Measurements from ENCODE around the gene KPTN. TPM values are rescaled to one million over a fixed set of nuclear protein-coding genes. Genes with fewer than 3 reads are reported as not detected.

The KPTN gene
- total RNA-seq (10 to 100 TPM in 1 of 4 donors, 1 to 10 TPM in 3; 4.4 to 10.0 (median 4.7) TPM), polyA plus RNA-seq (10 to 100 TPM in 1 of 3 donors, 1 to 10 TPM in 2; 4.8 to 12.2 (median 8.1) TPM)

GRCh38 chr19:47483800-47484690, at the start of gene KPTN:
Gene KPTN, minus strand, starts transcription at chr19:47484219. Its CDS starts 59 bp downstream, at chr19:47484160.
- intact Hi-C loops (cut with DNase I): loop anchor here (2.0 kb wide), 2 partner anchors 31 to 47 kb away; partner anchors contain the start of gene NAPA
- no peaks in the 10 kb centered on the region for H3K9me3 ChIP-seq
- DNase-seq: peak; percentile 95
- H3K4me3 ChIP-seq: peak within 1 kb of the TSS; percentile 60 to 75 (median 69)
- H3K27ac ChIP-seq: peak within 1 kb of the TSS; percentile 91 to 92 (median 92)
- TF ChIP-seq, protein P1, sequence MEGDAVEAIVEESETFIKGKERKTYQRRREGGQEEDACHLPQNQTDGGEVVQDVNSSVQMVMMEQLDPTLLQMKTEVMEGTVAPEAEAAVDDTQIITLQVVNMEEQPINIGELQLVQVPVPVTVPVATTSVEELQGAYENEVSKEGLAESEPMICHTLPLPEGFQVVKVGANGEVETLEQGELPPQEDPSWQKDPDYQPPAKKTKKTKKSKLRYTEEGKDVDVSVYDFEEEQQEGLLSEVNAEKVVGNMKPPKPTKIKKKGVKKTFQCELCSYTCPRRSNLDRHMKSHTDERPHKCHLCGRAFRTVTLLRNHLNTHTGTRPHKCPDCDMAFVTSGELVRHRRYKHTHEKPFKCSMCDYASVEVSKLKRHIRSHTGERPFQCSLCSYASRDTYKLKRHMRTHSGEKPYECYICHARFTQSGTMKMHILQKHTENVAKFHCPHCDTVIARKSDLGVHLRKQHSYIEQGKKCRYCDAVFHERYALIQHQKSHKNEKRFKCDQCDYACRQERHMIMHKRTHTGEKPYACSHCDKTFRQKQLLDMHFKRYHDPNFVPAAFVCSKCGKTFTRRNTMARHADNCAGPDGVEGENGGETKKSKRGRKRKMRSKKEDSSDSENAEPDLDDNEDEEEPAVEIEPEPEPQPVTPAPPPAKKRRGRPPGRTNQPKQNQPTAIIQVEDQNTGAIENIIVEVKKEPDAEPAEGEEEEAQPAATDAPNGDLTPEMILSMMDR (IDR thresholded peaks at IDR 0.05): peak; percentile 88 to 95 (median 92)
- TF ChIP-seq EP300 (IDR thresholded peaks at IDR 0.05): peak in 1 of 4 donors; percentile 27
- no peak for TF ChIP-seq POLR2A (IDR thresholded peaks at IDR 0.05)
- TF ChIP-seq POLR2AphosphoS5 (IDR thresholded peaks at IDR 0.05): peak in 3 of 4 donors; percentile 57 to 84 (median 74)
- H3K27me3 ChIP-seq: no peaks in the 10 kb centered on the region
- H3K36me3 ChIP-seq: peaks cover 0 to 29% (median 9%) of the 10 kb centered on the region in 4 donors
- H3K4me1 ChIP-seq: peaks cover 3 to 28% (median 19%) of the 10 kb centered on the region in 4 donors
- 1% methylated on average over 57 of the region's 57 CpGs for WGBS, 2 donors

GRCh38 chr19:47531640-47532387, 47.8 kb upstream of the KPTN start:
- DNase-seq: no peak
- TF ChIP-seq, protein P1 (IDR thresholded peaks at IDR 0.05): no peak
- no peak for TF ChIP-seq POLR2AphosphoS5 (IDR thresholded peaks at IDR 0.05)
- TF ChIP-seq EP300 (IDR thresholded peaks at IDR 0.05): no peak
- no peak for TF ChIP-seq POLR2A (IDR thresholded peaks at IDR 0.05)
- H3K36me3 ChIP-seq: no peaks in the 10 kb centered on the region
- no peak overlapping the region for H3K4me3 ChIP-seq
- no peaks in the 10 kb centered on the region for H3K27me3 ChIP-seq
- H3K4me1 ChIP-seq: no peaks in the 10 kb centered on the region
- no peaks in the 10 kb centered on the region for H3K9me3 ChIP-seq
- WGBS, 2 donors: 55 to 60% methylated on average over 14 of the region's 14 CpGs
- intact Hi-C loops (cut with DNase I): no loop called here
- no peak overlapping the region for H3K27ac ChIP-seq

GRCh38 chr19:47529018-47529742, 45.2 kb upstream of the KPTN start:
- intact Hi-C loops (cut with DNase I): no loop called here
- no peaks in the 10 kb centered on the region for H3K4me1 ChIP-seq
- no peaks in the 10 kb centered on the region for H3K27me3 ChIP-seq
- H3K4me3 ChIP-seq: no peak overlapping the region
- WGBS, 2 donors: 84 to 87% methylated on average over 16 of the region's 16 CpGs
- no peak overlapping the region for H3K27ac ChIP-seq
- no peaks in the 10 kb centered on the region for H3K36me3 ChIP-seq
- TF ChIP-seq POLR2A (IDR thresholded peaks at IDR 0.05): no peak
- TF ChIP-seq POLR2AphosphoS5 (IDR thresholded peaks at IDR 0.05): no peak
- TF ChIP-seq EP300 (IDR thresholded peaks at IDR 0.05): no peak
- TF ChIP-seq, protein P1 (IDR thresholded peaks at IDR 0.05): no peak
- H3K9me3 ChIP-seq: no peaks in the 10 kb centered on the region
- DNase-seq: no peak

DNA sequence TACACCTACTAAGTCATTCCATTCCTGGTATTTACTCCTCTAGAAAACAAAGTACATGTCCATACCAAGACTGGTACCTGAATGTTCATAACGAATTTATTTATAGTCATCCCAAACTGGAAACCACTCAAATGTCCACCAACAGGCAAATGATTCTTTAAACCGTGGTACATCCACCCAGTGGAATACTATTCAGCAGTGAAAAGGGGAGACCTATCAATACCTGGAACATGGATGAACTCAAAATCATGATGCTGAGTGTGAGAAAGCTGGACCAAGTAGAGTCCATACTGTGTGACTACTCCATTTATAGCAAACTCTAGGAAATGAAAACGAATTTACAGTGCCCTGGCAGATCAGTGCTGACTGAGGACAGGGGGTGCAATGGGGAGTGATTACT, 42.8 kb upstream of the KPTN start:
- 83 to 85% methylated on average over 3 of the region's 3 CpGs for WGBS, 2 donors
- DNase-seq: no peak
- intact Hi-C loops (cut with DNase I): no loop called here
- no peak overlapping the region for H3K4me3 ChIP-seq
- H3K27me3 ChIP-seq: no peaks in the 10 kb centered on the region
- H3K9me3 ChIP-seq: no peaks in the 10 kb centered on the region
- TF ChIP-seq EP300 (IDR thresholded peaks at IDR 0.05) (no peak), POLR2AphosphoS5 (IDR thresholded peaks at IDR 0.05) (no peak), POLR2A (IDR thresholded peaks at IDR 0.05) (no peak)
- TF ChIP-seq, protein P1 (IDR thresholded peaks at IDR 0.05): no peak
- no peak overlapping the region for H3K27ac ChIP-seq
- H3K4me1 ChIP-seq: peaks cover 0 to 19% (median 13%) of the 10 kb centered on the region in 4 donors
- H3K36me3 ChIP-seq: no peaks in the 10 kb centered on the region
